DMS 273 treated with DMSO at 0.1 percent for 48 hours (cell line): ENCODE data around the gene SLC6A19.

ENCODE experiments used
- DNase-seq: peaks from one replicate; lab custom pipeline; 2025; lab: John Stamatoyannopoulos, UW

The SLC6A19 gene

GRCh38 chr5:1180841-1181271 lies 20.5 kb upstream of the SLC6A19 start:
- no peak for DNase-seq

- DNase-seq, result no peak
These were observed 19.7 kb upstream of the SLC6A19 start for GRCh38 chr5:1181451-1182359.

- DNase-seq, result no peak
These were observed 19.1 kb upstream of the SLC6A19 start for GRCh38 chr5:1182360-1182632.

- no peak for DNase-seq
These were observed 18.6 kb upstream of the SLC6A19 start for GRCh38 chr5:1182633-1183423.

- DNase-seq, result no peak
These were observed 17.8 kb upstream of the SLC6A19 start for GRCh38 chr5:1183424-1184162.

GRCh38 chr5:1184163-1184470 lies 17.3 kb upstream of the SLC6A19 start:
- no peak for DNase-seq

GRCh38 chr5:1184481-1184880 lies 16.9 kb upstream of the SLC6A19 start:
- DNase-seq, result no peak

- DNase-seq, result no peak
These were observed 16.3 kb upstream of the SLC6A19 start for GRCh38 chr5:1185038-1185627.

- DNase-seq, result no peak
These were observed 15.6 kb upstream of the SLC6A19 start for GRCh38 chr5:1185629-1186350.

- DNase-seq, result no peak
These were observed 14.8 kb upstream of the SLC6A19 start for GRCh38 chr5:1186351-1187233.

GRCh38 chr5:1187234-1187949 lies 14.0 kb upstream of the SLC6A19 start:
- no peak for DNase-seq

- no peak for DNase-seq
These were observed 13.5 kb upstream of the SLC6A19 start for GRCh38 chr5:1187950-1188334.

GRCh38 chr5:1188464-1188863 lies 12.9 kb upstream of the SLC6A19 start:
- DNase-seq, result no peak

GRCh38 chr5:1189269-1189668 lies 12.1 kb upstream of the SLC6A19 start:
- DNase-seq, result no peak

- DNase-seq, result no peak
These were observed 11.1 kb upstream of the SLC6A19 start for GRCh38 chr5:1190278-1190677.

- no peak for DNase-seq
These were observed 10.6 kb upstream of the SLC6A19 start for GRCh38 chr5:1190837-1191239.

- no peak for DNase-seq
These were observed 8.3 kb upstream of the SLC6A19 start for GRCh38 chr5:1192971-1193590.

- DNase-seq, result no peak
These were observed 7.8 kb upstream of the SLC6A19 start for GRCh38 chr5:1193591-1193985.

- DNase-seq, result no peak
These were observed 7.0 kb upstream of the SLC6A19 start for GRCh38 chr5:1194378-1194777.

- no peak for DNase-seq
These were observed 6.0 kb upstream of the SLC6A19 start for GRCh38 chr5:1195439-1195838.
